ENCODE measurements around the gene SOX18.
"Not testable (repeated sequence)": the region's sequence is repeated elsewhere in the genome, so short reads cannot be mapped to it uniquely, and the experiment has no call there.

SOX18 gene

GRCh38 chr20:64049060-64049877 lies at the start of gene SOX18:
Gene SOX18 (minus strand): TSS chr20:64049639. CDS start chr20:64049516, 123 bp downstream.
- DNase-seq = no peak

GRCh38 chr20:64098471-64099013 lies 49.1 kb upstream of the SOX18 start:
- no peak for DNase-seq

GRCh38 chr20:64096535-64096934 lies 47.1 kb upstream of the SOX18 start:
- DNase-seq = no peak

GRCh38 chr20:64095927-64096326 lies 46.5 kb upstream of the SOX18 start:
- no peak for DNase-seq

- no peak for DNase-seq
Observed at GRCh38 chr20:64095455-64095854, 46.0 kb upstream of the SOX18 start.

- no peak for DNase-seq
Observed at GRCh38 chr20:64093013-64093503, 43.6 kb upstream of the SOX18 start.

GRCh38 chr20:64092258-64093012 lies 43.0 kb upstream of the SOX18 start:
- no peak for DNase-seq

GRCh38 chr20:64091770-64092169 lies 42.3 kb upstream of the SOX18 start:
- DNase-seq = no peak

- no peak for DNase-seq
Observed at GRCh38 chr20:64091340-64091739, 41.9 kb upstream of the SOX18 start.

- DNase-seq = no peak
Observed at GRCh38 chr20:64090165-64090564, 40.7 kb upstream of the SOX18 start.

- DNase-seq = not testable (repeated sequence)
Observed at GRCh38 chr20:64088586-64088985, 39.1 kb upstream of the SOX18 start.

GRCh38 chr20:64087226-64087825 lies 37.9 kb upstream of the SOX18 start:
- DNase-seq = not testable (repeated sequence)

GRCh38 chr20:64086801-64087200 lies 37.4 kb upstream of the SOX18 start:
- DNase-seq = no peak

GRCh38 chr20:64084685-64085152 lies 35.3 kb upstream of the SOX18 start:
- no peak for DNase-seq

- no peak for DNase-seq
Observed at GRCh38 chr20:64083804-64084684, 34.6 kb upstream of the SOX18 start, which contains the start of gene LKAAEAR1. Gene LKAAEAR1 (minus strand): TSS chr20:64084398. CDS start chr20:64084219, 179 bp downstream.

GRCh38 chr20:64083378-64083803 lies 34.0 kb upstream of the SOX18 start:
- DNase-seq = no peak

- no peak for DNase-seq
Observed at GRCh38 chr20:64082820-64083377, 33.5 kb upstream of the SOX18 start.

GRCh38 chr20:64082126-64082731 lies 32.8 kb upstream of the SOX18 start:
- no peak for DNase-seq

GRCh38 chr20:64081624-64081964 lies 32.2 kb upstream of the SOX18 start:
- DNase-seq = no peak

GRCh38 chr20:64080813-64081623 lies 31.6 kb upstream of the SOX18 start:
- DNase-seq = no peak
